ENCODE measurements around the gene ITGAD. TPM values are rescaled to one million over a fixed set of nuclear protein-coding genes. Genes with fewer than 3 reads are reported as not detected.

Gene ITGAD
- total RNA-seq = not detected in 2 replicates

GRCh38 chr16:31393056-31393455 lies at the start of gene ITGAD:
Gene ITGAD, plus strand, starts transcription at chr16:31393335. Its CDS starts 26 bp downstream, at chr16:31393361.

GRCh38 chr16:31354394-31355291 lies 38.5 kb upstream of the ITGAD start, which contains the start of gene ITGAX:
Gene ITGAX, plus strand, starts transcription at chr16:31355176. Its CDS starts 79 bp downstream, at chr16:31355255.

GRCh38 chr16:31428279-31428597 lies 35.1 kb downstream of the ITGAD start, which contains the start of gene COX6A2:
Gene COX6A2, minus strand, starts transcription at chr16:31428360. Its CDS starts 35 bp downstream, at chr16:31428325.

GRCh38 chr16:31458844-31459686 lies 65.9 kb downstream of the ITGAD start, which contains the start of gene ARMC5:
Gene ARMC5, plus strand, starts transcription at chr16:31459501. Its CDS starts 24 bp downstream, at chr16:31459525.

GRCh38 chr16:31471875-31472708 lies 79.0 kb downstream of the ITGAD start, which contains the start of gene TGFB1I1:
Gene TGFB1I1, plus strand, starts transcription at chr16:31472152. Its CDS starts 37 bp downstream, at chr16:31472189.

Other genes starting within 250 kb of the ITGAD start
- 0.17 and 0.47 TPM in 2 replicates for gene PRSS36, start 243.3 kb upstream of the ITGAD start, total RNA-seq
- gene FUS, start 213.2 kb upstream of the ITGAD start, total RNA-seq = 32.5 and 32.7 TPM in 2 replicates
- gene PYCARD, start 190.6 kb upstream of the ITGAD start, total RNA-seq = 105 and 171 TPM in 2 replicates
- gene TRIM72, start 179.2 kb upstream of the ITGAD start, total RNA-seq = under 0.01 TPM in 2 replicates
- gene PYDC1, start 176.2 kb upstream of the ITGAD start, total RNA-seq = not detected in 2 replicates
- under 0.01 and 0.09 TPM in 2 replicates for gene ITGAM, start 133.4 kb upstream of the ITGAD start, total RNA-seq
- gene ITGAX, start 38.2 kb upstream of the ITGAD start, total RNA-seq = under 0.01 TPM in 1 of 2 replicates, not detected in the other
- gene COX6A2, start 35.0 kb downstream of the ITGAD start, total RNA-seq = not detected in 2 replicates
- gene ZNF843, start 49.5 kb downstream of the ITGAD start, total RNA-seq = 0.34 and 0.47 TPM in 2 replicates
- gene ARMC5, start 66.2 kb downstream of the ITGAD start, total RNA-seq = 5.8 and 6.5 TPM in 2 replicates
- 11.6 and 16.4 TPM in 2 replicates for gene TGFB1I1, start 78.8 kb downstream of the ITGAD start, total RNA-seq
- gene SLC5A2, start 89.8 kb downstream of the ITGAD start, total RNA-seq = under 0.01 TPM in 2 replicates
- gene RUSF1, start 115.1 kb downstream of the ITGAD start, total RNA-seq = 37.4 and 46.9 TPM in 2 replicates
- gene AHSP, start 134.6 kb downstream of the ITGAD start, total RNA-seq = not detected in 2 replicates

Data from bronchial smooth muscle cell (primary cell).